Measurements from ENCODE around the gene TBC1D12.

DNA sequence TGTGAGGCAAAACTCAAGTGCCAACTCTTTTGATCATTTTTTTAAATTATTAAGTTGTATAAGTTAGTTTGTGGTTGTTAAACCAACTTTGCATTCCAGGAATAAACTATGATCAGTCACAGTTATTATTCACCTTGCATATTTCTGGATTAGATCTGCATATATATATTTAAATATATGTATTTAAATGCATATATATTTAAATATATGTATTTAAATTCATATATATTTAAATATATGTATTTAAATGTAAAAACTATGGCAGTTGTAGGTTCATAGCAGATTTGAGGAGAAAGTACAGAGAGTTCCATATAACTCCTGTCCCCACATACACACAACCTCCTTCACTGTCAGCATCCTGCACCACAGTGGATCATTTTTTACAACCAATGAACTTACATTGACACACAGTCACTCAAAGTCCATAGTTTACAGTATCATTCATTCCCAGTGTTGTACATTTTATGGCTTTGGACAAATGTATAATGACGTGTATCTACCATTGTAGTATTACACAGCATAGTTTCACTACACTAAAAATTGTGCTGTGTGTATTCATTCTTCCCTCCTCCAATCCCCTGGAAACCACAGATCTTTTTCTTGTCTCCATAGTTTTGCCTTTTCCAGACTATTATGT lies 49.7 kb downstream of the TBC1D12 start:
- TF ChIP-seq POLR2A (IDR thresholded peaks at IDR 0.05) (no peak), POLR2AphosphoS5 (IDR thresholded peaks at IDR 0.05) (no peak)
- TF ChIP-seq, protein P1, sequence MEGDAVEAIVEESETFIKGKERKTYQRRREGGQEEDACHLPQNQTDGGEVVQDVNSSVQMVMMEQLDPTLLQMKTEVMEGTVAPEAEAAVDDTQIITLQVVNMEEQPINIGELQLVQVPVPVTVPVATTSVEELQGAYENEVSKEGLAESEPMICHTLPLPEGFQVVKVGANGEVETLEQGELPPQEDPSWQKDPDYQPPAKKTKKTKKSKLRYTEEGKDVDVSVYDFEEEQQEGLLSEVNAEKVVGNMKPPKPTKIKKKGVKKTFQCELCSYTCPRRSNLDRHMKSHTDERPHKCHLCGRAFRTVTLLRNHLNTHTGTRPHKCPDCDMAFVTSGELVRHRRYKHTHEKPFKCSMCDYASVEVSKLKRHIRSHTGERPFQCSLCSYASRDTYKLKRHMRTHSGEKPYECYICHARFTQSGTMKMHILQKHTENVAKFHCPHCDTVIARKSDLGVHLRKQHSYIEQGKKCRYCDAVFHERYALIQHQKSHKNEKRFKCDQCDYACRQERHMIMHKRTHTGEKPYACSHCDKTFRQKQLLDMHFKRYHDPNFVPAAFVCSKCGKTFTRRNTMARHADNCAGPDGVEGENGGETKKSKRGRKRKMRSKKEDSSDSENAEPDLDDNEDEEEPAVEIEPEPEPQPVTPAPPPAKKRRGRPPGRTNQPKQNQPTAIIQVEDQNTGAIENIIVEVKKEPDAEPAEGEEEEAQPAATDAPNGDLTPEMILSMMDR (IDR thresholded peaks at IDR 0.05) = no peak
